GM12878 (cell line): ENCODE measurements around the gene ALAS2. TPM values are rescaled to one million over a fixed set of nuclear protein-coding genes. Genes with fewer than 3 reads are reported as not detected.

Source experiments
- ATAC-seq: fragments of 200-7000 bp; cut with Tn5 transposase; 3 replicates; pipeline ENCODE4 v1.9.1; 2020; ENCODE audit warnings: mild to moderate bottlenecking, moderate library complexity
- BruUV-seq: library from RNA; stranded (reverse); fragments of 400-500 nt; replicated peaks from 2 replicates; lab custom pipeline; 2021; lab: Mats Ljungman, UMichigan
- CTCF ChIA-PET: fragments of 300-600 bp; sonication (Branson Sonifier 250); formaldehyde crosslinking; extraction: SDS; loops from one replicate; lab custom pipeline; 2021; ENCODE audit warnings: inconsistent platforms; lab: Yijun Ruan, JAX
- POLR2A ChIA-PET: fragments of 350-600 bp; formaldehyde crosslinking; extraction: SDS; loops from one replicate; lab custom pipeline; 2021; ENCODE audit warnings: inconsistent platforms; lab: Charles Lee
- RAD21 ChIA-PET: fragments of 300-600 bp; sonication (Branson Sonifier 250); formaldehyde crosslinking; loops from one replicate; lab custom pipeline; 2023; ENCODE audit warnings: antibody characterized with exemption; ENCODE audit not compliant: unreplicated experiment; lab: Charles Lee
- SMC1A ChIA-PET: fragments of 300-600 bp; sonication (Branson Sonifier 250); formaldehyde crosslinking; loops from one replicate; lab custom pipeline; 2023; ENCODE audit not compliant: unreplicated experiment, uncharacterized antibody; lab: Charles Lee
- DNase-seq: peaks from one replicate; pipeline ENCODE4 v3.0.0-alpha.2; 2011; ENCODE audit warnings: low read depth, low spot score
- FAIRE-seq: peaks from 3 replicates; lab custom pipeline; 2011; peaks lifted over from hg19 to GRCh38; lab: Jason Lieb, UNC
- H2AFZ ChIP-seq: 2 replicates; pipeline ENCODE4 v1.6.0; 2011; ENCODE audit warnings: low read depth, low read length, control low read depth; ENCODE audit not compliant: control insufficient read depth
- H3K27ac ChIP-seq: 2 replicates; pipeline ENCODE4 v1.5.1; 2011; ENCODE audit warnings: control low read depth; ENCODE audit not compliant: control insufficient read depth, insufficient read depth
- H3K27me3 ChIP-seq, 2 experiments: replicated peaks in 1 of 2; 2 replicates each; pipeline versions ENCODE4 v1.6.0 to v1.6.1; 2011; ENCODE audit warnings: low read length in 1 of 2; ENCODE audit not compliant: control insufficient read depth in 2 of 2, insufficient read depth in 2 of 2
- H3K36me3 ChIP-seq, 2 experiments: 2 replicates each; pipeline ENCODE4 v1.5.1; 2011; ENCODE audit warnings: low read length in 1 of 2; ENCODE audit not compliant: control insufficient read depth in 2 of 2, insufficient read depth in 2 of 2
- H3K4me1 ChIP-seq: 2 replicates; pipeline ENCODE4 v1.6.1; 2011; ENCODE audit warnings: mild to moderate bottlenecking, low read length, moderate library complexity, mixed read lengths; ENCODE audit not compliant: control insufficient read depth, insufficient read depth
- H3K4me2 ChIP-seq: 2 replicates; pipeline ENCODE4 v1.6.0; 2011; ENCODE audit warnings: control low read depth; ENCODE audit not compliant: control insufficient read depth, insufficient read depth
- H3K4me3 ChIP-seq: fragments of 200-600 bp; sonication (generic); 2 replicates; pipeline ENCODE4 v1.5.1; 2016
- H3K79me2 ChIP-seq: 2 replicates; pipeline ENCODE4 v1.6.0; 2011; ENCODE audit warnings: low read length; ENCODE audit not compliant: control insufficient read depth, insufficient read depth
- H3K9ac ChIP-seq: 2 replicates; pipeline ENCODE4 v1.8.0; 2011; ENCODE audit warnings: low read length, control low read depth, mixed read lengths; ENCODE audit not compliant: control insufficient read depth, insufficient read depth
- H3K9me3 ChIP-seq: replicated peaks from 3 replicates; pipeline ENCODE4 v1.5.1; 2011; ENCODE audit warnings: mild to moderate bottlenecking, low read length; ENCODE audit not compliant: control insufficient read depth, insufficient read depth
- H4K20me1 ChIP-seq: 2 replicates; pipeline ENCODE4 v1.6.0; 2011; ENCODE audit not compliant: control insufficient read depth, insufficient read depth
- ATF7 ChIP-seq: fragments of 450-650 bp; IDR thresholded peaks from 2 replicates; pipeline ENCODE4 v1.6.1; 2016; ENCODE audit warnings: low read depth, mild to moderate bottlenecking
- CUX1 ChIP-seq: IDR thresholded peaks from 2 replicates; pipeline ENCODE4 v1.6.1; 2012; ENCODE audit warnings: improper control_type of control experiment, low read depth, low read length; ENCODE audit not compliant: insufficient replicate concordance
- HDAC2 ChIP-seq: fragments of 200-600 bp; sonication (generic); IDR thresholded peaks from 2 replicates; pipeline ENCODE4 v1.6.1; 2017
- JUNB ChIP-seq: IDR thresholded peaks from 2 replicates; pipeline ENCODE4 v1.6.1; 2016; ENCODE audit warnings: antibody characterized with exemption, mild to moderate bottlenecking
- MTA3 ChIP-seq: IDR thresholded peaks from 2 replicates; pipeline ENCODE4 v1.6.1; 2012; ENCODE audit warnings: low read length, inconsistent platforms, borderline replicate concordance
- NFYB ChIP-seq: IDR thresholded peaks from 2 replicates; pipeline ENCODE4 v1.6.1; 2011; ENCODE audit warnings: low read depth, mild to moderate bottlenecking, low read length, improper control_type of control experiment, moderate library complexity; ENCODE audit not compliant: insufficient read depth
- NR2C2 ChIP-seq: IDR thresholded peaks from 2 replicates; pipeline ENCODE4 v1.6.1; 2011; ENCODE audit warnings: borderline replicate concordance, low read depth; ENCODE audit not compliant: control insufficient read depth, insufficient read length
- RELA ChIP-seq: fragments of 450-650 bp; IDR thresholded peaks from 2 replicates; pipeline ENCODE4 v1.8.0; 2014; ENCODE audit warnings: borderline replicate concordance; ENCODE audit not compliant: partially characterized antibody
- SMAD1 ChIP-seq: fragments of 450-650 bp; IDR thresholded peaks from 2 replicates; pipeline ENCODE4 v1.6.1; 2018; ENCODE audit warnings: mild to moderate bottlenecking, low read depth; ENCODE audit not compliant: partially characterized antibody
- SPI1 ChIP-seq: IDR thresholded peaks from 2 replicates; pipeline ENCODE4 v1.6.1; 2011; ENCODE audit warnings: low read depth, mild to moderate bottlenecking, low read length, moderate library complexity, borderline replicate concordance; ENCODE audit not compliant: insufficient read depth
- TCF3 ChIP-seq: IDR thresholded peaks from 2 replicates; pipeline ENCODE4 v1.6.1; 2012; ENCODE audit warnings: low read depth, mild to moderate bottlenecking, low read length, borderline replicate concordance; ENCODE audit not compliant: insufficient read depth
- ZNF274 ChIP-seq: IDR thresholded peaks from one replicate; pipeline ENCODE4 v1.8.0; 2011; ENCODE audit not compliant: insufficient read length, insufficient read depth
- in situ Hi-C: fragments of 300-500 bp; cut with MboI; formaldehyde crosslinking; loops from 9 replicates; pipeline ENCODE4 v1.14.3; 2018; ENCODE audit warnings: mixed read lengths
- intact Hi-C: fragments of 100-400 bp; cut with micrococcal nuclease; formaldehyde crosslinking; loops from one replicate; pipeline ENCODE4 v1.14.2; 2022; ENCODE audit not compliant: unreplicated experiment
- polyA plus RNA-seq, 11 experiments: library from polyadenylated mRNA; depleted of rRNA in 4 of 11; unstranded in 6 of 11; stranded (reverse) in 5 of 11; fragments of >200 nt; fragmentation: Nextera tagmentation in 4 of 11; fragmentation: Illumina TruSeq in 1 of 11; extraction: Ambion mirVana in 4 of 11; extraction: Trizol in 1 of 11; gene quantifications; 1 replicate in 1 of 11; 2 replicates in 10 of 11; pipeline versions ENCODE4 v1.2.1 to v1.2.3, GENCODE V29; 2011 to 2016; ENCODE audit warnings: inconsistent platforms in 2 of 11, missing spikeins in 2 of 11, low read depth in 1 of 11
- total RNA-seq, 4 experiments: library from RNA; depleted of rRNA in 3 of 4; stranded (reverse); fragments of >200 nt in 3 of 4; fragmentation: Illumina TruSeq in 1 of 4; extraction: Trizol in 1 of 4; gene quantifications; 2 replicates each; pipeline versions ENCODE4 v1.2.1 to v1.2.3, GENCODE V29; 2013 to 2021

Gene ALAS2
- total and polyA plus RNA-seq, 10 of the 15 experiments (the other 5 are each of a cell fraction or from before 2014, with no cell fraction given), result not detected

- ATAC-seq (no peak), FAIRE-seq (no peak), DNase-seq (no peak)
- Histone ChIP-seq H3K27ac (no peak overlapping the region), H3K36me3 (no peaks in the 10 kb centered on the region), H3K4me1 (no peaks in the 10 kb centered on the region), H3K9me3 (no peaks in the 10 kb centered on the region), H2AFZ (no peak overlapping the region), H4K20me1 (no peaks in the 10 kb centered on the region)
- ChIA-PET SMC1A (no interaction called here), POLR2A (no interaction called here), CTCF (no interaction called here)
- intact Hi-C loops, result no loop called here
- no peak for TF ChIP-seq SPI1
- no peak for TF ChIP-seq CUX1
- TF ChIP-seq NFYB, result no peak
- TF ChIP-seq JUNB, result no peak
- no peak for TF ChIP-seq NR2C2
- no peak for TF ChIP-seq RELA
- no peak for TF ChIP-seq MTA3
- TF ChIP-seq TCF3, result no peak
- TF ChIP-seq HDAC2, result no peak
- no peak for TF ChIP-seq ATF7
- no peak for TF ChIP-seq ZNF274
- no peak for TF ChIP-seq SMAD1
- TF ChIP-seq, all 136 proteins: peak for 0
- H3K27me3 ChIP-seq, result no peaks in the 10 kb centered on the region
- no TSS peak for BruUV-seq
- H3K4me2 ChIP-seq, result no peak overlapping the region
- no peak overlapping the region for H3K4me3 ChIP-seq
- H3K9ac ChIP-seq, result no peak overlapping the region
- H3K79me2 ChIP-seq, result no peaks in the 10 kb centered on the region
- RAD21 ChIA-PET, result no interaction called here
- in situ Hi-C loops, result no loop called here
Observed at GRCh38 chrX:55026143-55026542, 4.6 kb downstream of the ALAS2 start.
